HepG2 (cell line): ENCODE results near the gene NUDT17. TPM values are rescaled to one million over a fixed set of nuclear protein-coding genes. Genes with fewer than 3 reads are reported as not detected.

Source experiments
- ATM ChIP-seq: fragments of 450-650 bp; IDR thresholded peaks from 2 replicates; pipeline ENCODE4 v1.7.1; 2017; ENCODE audit warnings: mild to moderate bottlenecking, borderline replicate concordance
- MIER3 ChIP-seq: IDR thresholded peaks from 2 replicates; pipeline ENCODE4 v1.6.1; 2016; ENCODE audit warnings: missing compliant biosample characterization, borderline replicate concordance
- PCBP1 ChIP-seq: fragments of 200-400 bp; formaldehyde crosslinking; IDR thresholded peaks from 2 replicates; pipeline ENCODE4 v1.6.1; 2017; ENCODE audit warnings: mild to moderate bottlenecking, low read depth, low read length, borderline replicate concordance
- TBP ChIP-seq: sonication (generic); formaldehyde crosslinking; IDR thresholded peaks from 2 replicates; pipeline ENCODE4 v1.5.0; 2020; ENCODE audit warnings: missing genetic modification reagents
- THYN1 ChIP-seq: sonication (generic); formaldehyde crosslinking; IDR thresholded peaks from 2 replicates; pipeline ENCODE4 v1.8.1; 2023; ENCODE audit warnings: low read depth, mild to moderate bottlenecking, moderate library complexity, missing genetic modification reagents, borderline replicate concordance
- ZFP1 ChIP-seq: IDR thresholded peaks from 2 replicates; pipeline ENCODE4 v1.6.1; 2016
- ZFY ChIP-seq: sonication (generic); formaldehyde crosslinking; IDR thresholded peaks from 2 replicates; pipeline ENCODE4 v1.4.0; 2020; ENCODE audit warnings: missing genetic modification reagents
- ZNF124 ChIP-seq: sonication (generic); formaldehyde crosslinking; IDR thresholded peaks from 2 replicates; pipeline ENCODE4 v1.4.0; 2020; ENCODE audit warnings: missing genetic modification reagents
- ZNF510 ChIP-seq: sonication (generic); formaldehyde crosslinking; IDR thresholded peaks from 2 replicates; pipeline ENCODE4 v1.4.0; 2020; ENCODE audit warnings: low read depth, mild to moderate bottlenecking, missing genetic modification reagents
- polyA plus RNA-seq, 8 experiments: library from polyadenylated mRNA; depleted of rRNA in 3 of 8; stranded (reverse) in 7 of 8; unstranded in 1 of 8; fragments of >200 nt; fragmentation: Illumina TruSeq in 4 of 8; extraction: Trizol in 4 of 8; gene quantifications; 2 replicates each; pipeline versions ENCODE4 v1.2.1 to v1.2.3, GENCODE V29; 2011 to 2016; ENCODE audit warnings: low read depth in 4 of 8, missing spikeins in 1 of 8, mixed read lengths in 1 of 8; ENCODE audit not compliant: insufficient read depth in 1 of 8
- total RNA-seq, 5 experiments: library from RNA; depleted of rRNA; stranded (reverse); fragments of >200 nt; fragmentation: Illumina TruSeq; extraction: Trizol; gene quantifications; 2 replicates each; pipeline ENCODE4 v1.2.3, GENCODE V29; 2016; ENCODE audit warnings: low read depth in 1 of 5
- TF ChIP-seq, protein P1 (sequence below): sonication (generic); formaldehyde crosslinking; IDR thresholded peaks from 2 replicates; pipeline ENCODE4 v1.5.0; 2020; ENCODE audit warnings: missing genetic modification reagents
- TF ChIP-seq, protein P2 (sequence below): sonication (generic); formaldehyde crosslinking; IDR thresholded peaks from 2 replicates; pipeline ENCODE4 v1.5.1; 2020; ENCODE audit warnings: missing genetic modification reagents, mild to moderate bottlenecking, borderline replicate concordance
- TF ChIP-seq, protein P3 (sequence below): sonication (generic); formaldehyde crosslinking; IDR thresholded peaks from 2 replicates; pipeline ENCODE4 v1.4.0; 2020; ENCODE audit warnings: mild to moderate bottlenecking, missing genetic modification reagents
- TF ChIP-seq, protein P4 (sequence below), 2 experiments: sonication (generic) in 1 of 2; formaldehyde crosslinking in 1 of 2; IDR thresholded peaks; 2 replicates each; pipeline versions ENCODE4 v1.6.1 to v1.9.0; 2014 to 2022; ENCODE audit warnings: antibody characterized with exemption in 1 of 2, borderline replicate concordance in 1 of 2, inconsistent platforms in 1 of 2, low read depth in 1 of 2, missing genetic modification reagents in 1 of 2
- TF ChIP-seq, protein P5 (sequence below): sonication (generic); formaldehyde crosslinking; IDR thresholded peaks from 2 replicates; pipeline ENCODE4 v1.4.0; 2020; ENCODE audit warnings: mild to moderate bottlenecking, low read depth, missing genetic modification reagents

NUDT17 gene
- total and polyA plus RNA-seq, 2 of the 13 experiments (the other 11 are each of a cell fraction or from before 2014, with no cell fraction given), result 2.6 to 5.8 TPM

DNA sequence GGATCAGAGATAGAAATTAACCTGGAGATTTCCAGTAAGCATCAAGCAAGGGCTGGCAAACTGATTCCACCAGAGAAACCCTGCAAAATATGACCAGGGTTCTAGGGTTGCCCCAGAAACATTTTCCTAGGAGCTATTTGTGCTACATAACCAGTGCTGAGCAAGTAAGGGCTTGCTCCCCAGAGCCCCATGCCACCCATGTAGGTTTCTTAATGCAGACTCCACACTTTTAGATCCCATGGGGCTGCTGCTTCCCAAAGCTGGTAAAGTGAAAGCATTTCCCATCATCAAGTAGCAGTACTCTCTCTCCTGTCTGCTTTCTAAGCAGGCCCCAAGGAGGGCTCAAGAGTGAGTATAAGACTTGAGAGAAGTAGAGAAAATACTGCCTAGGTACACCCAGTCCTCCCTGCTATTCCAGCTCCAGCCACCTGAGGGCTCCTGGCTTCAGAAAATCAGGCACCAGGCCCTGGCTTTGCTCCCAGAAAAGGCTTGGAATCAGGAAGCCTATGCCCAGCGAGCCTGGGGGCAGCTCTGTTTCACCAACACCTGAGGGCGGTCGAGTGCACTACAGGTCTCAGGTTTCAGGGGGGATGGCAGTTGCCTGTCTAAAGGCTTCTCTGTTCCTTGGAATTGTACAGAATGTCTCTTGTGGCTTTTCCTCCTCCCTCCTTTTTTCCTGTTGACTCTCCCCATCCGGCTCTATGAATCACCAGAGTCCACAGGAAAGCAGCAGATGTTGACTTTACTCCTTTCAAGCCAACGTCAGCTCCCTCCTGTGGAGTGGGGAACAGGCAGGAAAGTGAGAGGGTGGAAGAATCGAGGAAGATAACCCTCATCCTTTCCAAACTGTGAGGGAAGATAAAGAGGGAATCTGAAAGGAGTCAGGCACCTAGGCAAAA lies 46.4 kb downstream of the NUDT17 start (continued):
- TF ChIP-seq, protein P1, sequence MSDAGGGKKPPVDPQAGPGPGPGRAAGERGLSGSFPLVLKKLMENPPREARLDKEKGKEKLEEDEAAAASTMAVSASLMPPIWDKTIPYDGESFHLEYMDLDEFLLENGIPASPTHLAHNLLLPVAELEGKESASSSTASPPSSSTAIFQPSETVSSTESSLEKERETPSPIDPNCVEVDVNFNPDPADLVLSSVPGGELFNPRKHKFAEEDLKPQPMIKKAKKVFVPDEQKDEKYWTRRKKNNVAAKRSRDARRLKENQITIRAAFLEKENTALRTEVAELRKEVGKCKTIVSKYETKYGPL (CRISPR knock-in tag), result no peak
- TF ChIP-seq, protein P2, sequence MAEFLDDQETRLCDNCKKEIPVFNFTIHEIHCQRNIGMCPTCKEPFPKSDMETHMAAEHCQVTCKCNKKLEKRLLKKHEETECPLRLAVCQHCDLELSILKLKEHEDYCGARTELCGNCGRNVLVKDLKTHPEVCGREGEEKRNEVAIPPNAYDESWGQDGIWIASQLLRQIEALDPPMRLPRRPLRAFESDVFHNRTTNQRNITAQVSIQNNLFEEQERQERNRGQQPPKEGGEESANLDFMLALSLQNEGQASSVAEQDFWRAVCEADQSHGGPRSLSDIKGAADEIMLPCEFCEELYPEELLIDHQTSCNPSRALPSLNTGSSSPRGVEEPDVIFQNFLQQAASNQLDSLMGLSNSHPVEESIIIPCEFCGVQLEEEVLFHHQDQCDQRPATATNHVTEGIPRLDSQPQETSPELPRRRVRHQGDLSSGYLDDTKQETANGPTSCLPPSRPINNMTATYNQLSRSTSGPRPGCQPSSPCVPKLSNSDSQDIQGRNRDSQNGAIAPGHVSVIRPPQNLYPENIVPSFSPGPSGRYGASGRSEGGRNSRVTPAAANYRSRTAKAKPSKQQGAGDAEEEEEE (CRISPR knock-in tag), result no peak
- TF ChIP-seq ATM (no peak), MIER3 (peak; percentile 88; the same call in 1 of the 2 replicates), ZFY (CRISPR knock-in tag) (peak; percentile 53; the same call in 1 of the 2 replicates), ZNF510 (no peak), PCBP1 (no peak), TBP (no peak), THYN1 (CRISPR knock-in tag) (no peak), ZFP1 (CRISPR knock-in tag) (peak; percentile 79), ZNF124 (CRISPR knock-in tag) (peak; percentile 62; the same call in 1 of the 2 replicates)
- TF ChIP-seq, protein P3, sequence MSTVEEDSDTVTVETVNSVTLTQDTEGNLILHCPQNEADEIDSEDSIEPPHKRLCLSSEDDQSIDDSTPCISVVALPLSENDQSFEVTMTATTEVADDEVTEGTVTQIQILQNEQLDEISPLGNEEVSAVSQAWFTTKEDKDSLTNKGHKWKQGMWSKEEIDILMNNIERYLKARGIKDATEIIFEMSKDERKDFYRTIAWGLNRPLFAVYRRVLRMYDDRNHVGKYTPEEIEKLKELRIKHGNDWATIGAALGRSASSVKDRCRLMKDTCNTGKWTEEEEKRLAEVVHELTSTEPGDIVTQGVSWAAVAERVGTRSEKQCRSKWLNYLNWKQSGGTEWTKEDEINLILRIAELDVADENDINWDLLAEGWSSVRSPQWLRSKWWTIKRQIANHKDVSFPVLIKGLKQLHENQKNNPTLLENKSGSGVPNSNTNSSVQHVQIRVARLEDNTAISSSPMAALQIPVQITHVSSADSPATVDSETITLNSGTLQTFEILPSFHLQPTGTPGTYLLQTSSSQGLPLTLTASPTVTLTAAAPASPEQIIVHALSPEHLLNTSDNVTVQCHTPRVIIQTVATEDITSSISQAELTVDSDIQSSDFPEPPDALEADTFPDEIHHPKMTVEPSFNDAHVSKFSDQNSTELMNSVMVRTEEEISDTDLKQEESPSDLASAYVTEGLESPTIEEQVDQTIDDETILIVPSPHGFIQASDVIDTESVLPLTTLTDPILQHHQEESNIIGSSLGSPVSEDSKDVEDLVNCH (CRISPR knock-in tag), result no peak
- TF ChIP-seq, protein P4, sequence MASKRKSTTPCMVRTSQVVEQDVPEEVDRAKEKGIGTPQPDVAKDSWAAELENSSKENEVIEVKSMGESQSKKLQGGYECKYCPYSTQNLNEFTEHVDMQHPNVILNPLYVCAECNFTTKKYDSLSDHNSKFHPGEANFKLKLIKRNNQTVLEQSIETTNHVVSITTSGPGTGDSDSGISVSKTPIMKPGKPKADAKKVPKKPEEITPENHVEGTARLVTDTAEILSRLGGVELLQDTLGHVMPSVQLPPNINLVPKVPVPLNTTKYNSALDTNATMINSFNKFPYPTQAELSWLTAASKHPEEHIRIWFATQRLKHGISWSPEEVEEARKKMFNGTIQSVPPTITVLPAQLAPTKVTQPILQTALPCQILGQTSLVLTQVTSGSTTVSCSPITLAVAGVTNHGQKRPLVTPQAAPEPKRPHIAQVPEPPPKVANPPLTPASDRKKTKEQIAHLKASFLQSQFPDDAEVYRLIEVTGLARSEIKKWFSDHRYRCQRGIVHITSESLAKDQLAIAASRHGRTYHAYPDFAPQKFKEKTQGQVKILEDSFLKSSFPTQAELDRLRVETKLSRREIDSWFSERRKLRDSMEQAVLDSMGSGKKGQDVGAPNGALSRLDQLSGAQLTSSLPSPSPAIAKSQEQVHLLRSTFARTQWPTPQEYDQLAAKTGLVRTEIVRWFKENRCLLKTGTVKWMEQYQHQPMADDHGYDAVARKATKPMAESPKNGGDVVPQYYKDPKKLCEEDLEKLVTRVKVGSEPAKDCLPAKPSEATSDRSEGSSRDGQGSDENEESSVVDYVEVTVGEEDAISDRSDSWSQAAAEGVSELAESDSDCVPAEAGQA (IDR thresholded peaks at IDR 0.05; ENCODE audit: low read depth), result peak; percentile 55; the same call in 1 of the 2 replicates
- TF ChIP-seq, protein P4 (CRISPR knock-in tag; IDR thresholded peaks at IDR 0.05; ENCODE audit: borderline replicate concordance), result no peak; the same call in 1 of the 2 replicates
- TF ChIP-seq, protein P5, sequence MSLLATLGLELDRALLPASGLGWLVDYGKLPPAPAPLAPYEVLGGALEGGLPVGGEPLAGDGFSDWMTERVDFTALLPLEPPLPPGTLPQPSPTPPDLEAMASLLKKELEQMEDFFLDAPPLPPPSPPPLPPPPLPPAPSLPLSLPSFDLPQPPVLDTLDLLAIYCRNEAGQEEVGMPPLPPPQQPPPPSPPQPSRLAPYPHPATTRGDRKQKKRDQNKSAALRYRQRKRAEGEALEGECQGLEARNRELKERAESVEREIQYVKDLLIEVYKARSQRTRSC (CRISPR knock-in tag), result no peak
